NB4 (cell line): ENCODE results near the gene LRMDA.

ENCODE experiments used
- MYC ChIP-seq: IDR thresholded peaks from 2 replicates; pipeline ENCODE4 v1.6.1; 2011; ENCODE audit warnings: low read depth, low read length
- POLR2A ChIP-seq: IDR thresholded peaks from 2 replicates; pipeline ENCODE4 v1.6.1; 2011; ENCODE audit warnings: mild to moderate bottlenecking; ENCODE audit not compliant: insufficient read length; ENCODE audit errors: extremely low read depth

GRCh38 chr10:75999515-76000209, 568.2 kb downstream of the LRMDA start:
- TF ChIP-seq POLR2A = no peak
- TF ChIP-seq MYC = no peak
